ENCODE data around the gene ITGA5. TPM values are rescaled to one million over a fixed set of nuclear protein-coding genes. Genes with fewer than 3 reads are reported as not detected.

Gene ITGA5
- total RNA-seq, 1 donor from 2014 or later: 1.8 TPM

DNA sequence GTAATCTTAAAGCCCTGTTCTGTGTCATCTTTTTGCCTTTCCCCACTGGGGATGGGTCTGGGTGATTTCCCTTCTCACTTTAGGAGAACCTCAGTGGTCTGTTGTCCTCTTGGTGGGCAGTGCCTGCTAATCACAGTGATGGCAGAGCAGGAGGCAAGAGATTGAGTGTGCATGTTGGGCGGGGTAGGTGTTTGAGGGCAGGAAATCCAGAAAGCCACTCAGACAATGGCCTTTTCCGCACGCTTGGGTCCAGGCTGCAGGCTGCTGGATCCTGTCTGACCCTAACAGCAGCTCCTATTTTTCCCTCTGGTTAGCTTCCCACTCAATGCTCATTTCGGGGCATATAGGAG, 13.7 kb upstream of the ITGA5 start:
- TF ChIP-seq, protein P1, sequence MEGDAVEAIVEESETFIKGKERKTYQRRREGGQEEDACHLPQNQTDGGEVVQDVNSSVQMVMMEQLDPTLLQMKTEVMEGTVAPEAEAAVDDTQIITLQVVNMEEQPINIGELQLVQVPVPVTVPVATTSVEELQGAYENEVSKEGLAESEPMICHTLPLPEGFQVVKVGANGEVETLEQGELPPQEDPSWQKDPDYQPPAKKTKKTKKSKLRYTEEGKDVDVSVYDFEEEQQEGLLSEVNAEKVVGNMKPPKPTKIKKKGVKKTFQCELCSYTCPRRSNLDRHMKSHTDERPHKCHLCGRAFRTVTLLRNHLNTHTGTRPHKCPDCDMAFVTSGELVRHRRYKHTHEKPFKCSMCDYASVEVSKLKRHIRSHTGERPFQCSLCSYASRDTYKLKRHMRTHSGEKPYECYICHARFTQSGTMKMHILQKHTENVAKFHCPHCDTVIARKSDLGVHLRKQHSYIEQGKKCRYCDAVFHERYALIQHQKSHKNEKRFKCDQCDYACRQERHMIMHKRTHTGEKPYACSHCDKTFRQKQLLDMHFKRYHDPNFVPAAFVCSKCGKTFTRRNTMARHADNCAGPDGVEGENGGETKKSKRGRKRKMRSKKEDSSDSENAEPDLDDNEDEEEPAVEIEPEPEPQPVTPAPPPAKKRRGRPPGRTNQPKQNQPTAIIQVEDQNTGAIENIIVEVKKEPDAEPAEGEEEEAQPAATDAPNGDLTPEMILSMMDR (IDR thresholded peaks at IDR 0.05; ENCODE audit: partially characterized antibody, unreplicated experiment): no peak
- no peak for DNase-seq
- H3K9me3 Mint-ChIP-seq (ENCODE audit: unreplicated experiment): no peaks in the 10 kb centered on the region
- H3K4me3 Mint-ChIP-seq (ENCODE audit: unreplicated experiment): no peak overlapping the region
- H3K27me3 Mint-ChIP-seq (ENCODE audit: unreplicated experiment): peaks cover 15% of the 10 kb centered on the region
- H3K4me1 Mint-ChIP-seq (ENCODE audit: low read depth, unreplicated experiment): no peaks in the 10 kb centered on the region
- H3K36me3 Mint-ChIP-seq (ENCODE audit: unreplicated experiment): peaks cover 6% of the 10 kb centered on the region
- H3K27ac Mint-ChIP-seq (ENCODE audit: unreplicated experiment): no peak overlapping the region

DNA sequence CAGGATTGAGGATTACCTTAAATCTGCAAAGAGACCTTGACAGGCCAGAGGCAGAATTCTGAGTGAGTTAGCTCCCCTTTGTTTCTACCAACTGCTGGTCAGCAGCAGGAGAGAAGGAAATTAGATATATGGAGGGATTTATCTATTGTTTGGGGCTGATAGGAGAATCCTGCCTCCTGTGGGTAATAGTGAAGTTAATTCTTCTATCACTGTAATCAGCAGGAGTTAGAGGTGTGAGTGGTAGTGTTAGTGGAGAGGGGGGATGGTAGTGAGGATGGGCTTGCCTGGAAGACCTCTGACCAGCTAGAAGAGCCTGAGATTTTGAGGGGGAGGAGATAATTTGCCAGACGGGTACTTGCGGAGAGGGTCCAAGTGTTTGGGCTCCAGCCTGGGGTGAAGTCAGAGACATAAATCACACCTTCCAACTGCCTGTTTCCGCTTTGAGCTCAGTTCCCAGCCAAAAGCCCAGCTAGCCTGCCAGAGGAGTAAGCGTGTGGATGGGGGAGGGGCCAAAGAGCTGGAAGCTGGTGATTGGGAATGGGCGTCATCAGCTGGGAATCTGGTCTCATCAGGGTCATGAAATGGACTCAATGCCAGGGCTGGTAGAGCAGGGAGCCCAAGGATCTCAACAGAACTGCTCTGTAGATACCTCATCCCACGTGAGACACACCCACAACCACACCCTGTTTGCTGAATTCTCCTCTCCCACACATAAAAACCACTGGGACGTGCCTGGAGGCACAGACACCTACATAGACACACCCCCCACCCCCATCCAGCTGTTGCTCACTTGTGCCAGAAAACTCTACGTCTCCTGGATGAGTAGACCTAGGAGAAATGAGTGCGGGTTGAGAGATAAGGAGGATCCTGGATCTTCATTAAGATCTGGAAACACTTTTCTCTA, 13.1 kb upstream of the ITGA5 start:
- peaks cover 18% of the 10 kb centered on the region for H3K27me3 Mint-ChIP-seq (ENCODE audit: unreplicated experiment)
- TF ChIP-seq, protein P1 (IDR thresholded peaks at IDR 0.05; ENCODE audit: partially characterized antibody, unreplicated experiment): no peak
- peaks cover 6% of the 10 kb centered on the region for H3K36me3 Mint-ChIP-seq (ENCODE audit: unreplicated experiment)
- no peaks in the 10 kb centered on the region for H3K4me1 Mint-ChIP-seq (ENCODE audit: low read depth, unreplicated experiment)
- H3K27ac Mint-ChIP-seq (ENCODE audit: unreplicated experiment): no peak overlapping the region
- no peak for DNase-seq
- no peak overlapping the region for H3K4me3 Mint-ChIP-seq (ENCODE audit: unreplicated experiment)
- H3K9me3 Mint-ChIP-seq (ENCODE audit: unreplicated experiment): no peaks in the 10 kb centered on the region

DNA sequence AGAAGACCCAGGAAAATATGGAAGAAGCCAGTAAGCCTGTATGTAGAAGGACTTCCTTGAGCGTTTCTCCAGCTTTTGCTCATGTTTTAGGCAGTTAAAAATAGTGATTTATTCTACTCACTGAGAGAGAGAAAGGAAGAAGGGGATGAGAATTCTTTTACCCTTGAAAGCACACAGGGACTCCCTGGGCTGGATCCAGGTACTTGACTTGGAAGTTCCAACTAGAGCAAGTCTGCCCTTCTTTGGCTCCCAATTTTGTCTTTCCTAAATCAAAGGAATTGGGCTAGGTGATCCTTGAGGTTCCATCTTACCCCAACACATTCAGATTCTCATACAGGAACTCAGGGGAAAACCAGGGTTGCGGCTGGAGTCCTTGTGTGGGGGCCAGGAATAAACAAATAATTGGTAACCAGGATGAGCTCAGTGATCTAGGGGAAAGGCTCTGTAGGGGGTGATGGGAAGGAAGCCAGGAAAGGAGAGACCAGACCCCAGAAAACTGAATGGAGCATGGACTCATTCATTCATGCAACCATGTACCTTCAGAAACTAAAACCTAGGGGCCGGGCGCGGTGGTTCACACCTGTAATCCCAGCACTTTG, 11.5 kb upstream of the ITGA5 start:
- Mint-ChIP-seq H3K27me3 (ENCODE audit: unreplicated experiment) (peaks cover 18% of the 10 kb centered on the region), H3K27ac (ENCODE audit: unreplicated experiment) (no peak overlapping the region), H3K4me1 (ENCODE audit: low read depth, unreplicated experiment) (no peaks in the 10 kb centered on the region)

DNA sequence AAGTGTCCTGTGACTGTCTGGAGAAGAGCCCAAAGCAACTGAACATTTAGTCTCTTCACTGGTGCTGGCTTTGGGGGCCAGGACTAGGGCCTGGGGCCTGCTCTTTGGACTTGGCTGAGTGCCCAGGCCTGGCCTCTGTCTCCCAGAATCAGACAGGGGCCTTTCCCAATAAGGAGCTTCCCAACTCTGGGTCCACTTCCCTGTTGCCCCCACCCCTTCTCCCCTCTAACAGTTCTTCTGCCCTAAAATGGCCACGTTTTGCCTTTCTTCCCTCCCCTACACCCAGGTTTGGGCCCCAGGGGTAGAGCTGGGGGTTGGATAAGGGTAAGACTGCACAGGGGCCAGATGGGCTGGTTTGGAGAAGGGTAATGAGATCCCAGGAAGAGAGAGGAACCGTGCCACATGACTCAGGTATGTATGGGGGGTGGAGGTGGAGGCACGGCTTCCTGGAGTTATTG, 10.0 kb upstream of the ITGA5 start:
- DNase-seq: no peak
- TF ChIP-seq, protein P1 (IDR thresholded peaks at IDR 0.05; ENCODE audit: partially characterized antibody, unreplicated experiment): no peak
- Mint-ChIP-seq H3K4me1 (ENCODE audit: low read depth, unreplicated experiment) (no peaks in the 10 kb centered on the region), H3K27ac (ENCODE audit: unreplicated experiment) (no peak overlapping the region), H3K27me3 (ENCODE audit: unreplicated experiment) (peaks cover 18% of the 10 kb centered on the region), H3K36me3 (ENCODE audit: unreplicated experiment) (peaks cover 6% of the 10 kb centered on the region), H3K4me3 (ENCODE audit: unreplicated experiment) (no peak overlapping the region), H3K9me3 (ENCODE audit: unreplicated experiment) (peaks cover 1% of the 10 kb centered on the region)

More for the DNA sequence above, 11.5 kb upstream of the ITGA5 start:
- TF ChIP-seq, protein P1 (IDR thresholded peaks at IDR 0.05; ENCODE audit: partially characterized antibody, unreplicated experiment): no peak
- Mint-ChIP-seq H3K9me3 (ENCODE audit: unreplicated experiment) (no peaks in the 10 kb centered on the region), H3K4me3 (ENCODE audit: unreplicated experiment) (no peak overlapping the region), H3K36me3 (ENCODE audit: unreplicated experiment) (peaks cover 6% of the 10 kb centered on the region)
- no peak for DNase-seq

Measured in glutamatergic neuron (in vitro differentiated cells).